Esophagus muscularis mucosa (tissue), 4 donors: Measurements from ENCODE around the gene GSG1L. TPM values are rescaled to one million over a fixed set of nuclear protein-coding genes. Genes with fewer than 3 reads are reported as not detected.

Source experiments
- DNase-seq: peaks from one replicate; pipeline ENCODE4 v3.0.0-alpha.2; 2017; ENCODE audit errors: extremely low spot score
- H3K27ac ChIP-seq, 4 donors: fragments of 200-600 bp; sonication (generic); replicated peaks in 1 of 4; 1 replicate in 3 of 4; 2 replicates in 1 of 4; pipeline ENCODE4 v1.5.1; 2016 to 2019; ENCODE audit warnings: mild to moderate bottlenecking in 1 of 4
- H3K27me3 ChIP-seq, 4 donors: fragments of 200-600 bp; sonication (generic); one replicate each; pipeline versions ENCODE4 v1.5.1 to v1.6.0; 2016 to 2019
- H3K36me3 ChIP-seq, 4 donors: fragments of 200-600 bp; sonication (generic); one replicate each; pipeline ENCODE4 v1.5.1; 2016 to 2019
- H3K4me1 ChIP-seq, 4 donors: fragments of 200-600 bp; sonication (generic); one replicate each; pipeline ENCODE4 v1.5.1; 2016 to 2019
- H3K4me3 ChIP-seq, 4 donors: fragments of 200-600 bp; sonication (generic); 1 replicate in 2 of 4; 2 replicates in 2 of 4; pipeline ENCODE4 v1.5.1; 2016 to 2019; ENCODE audit warnings: mild to moderate bottlenecking in 4 of 4, moderate library complexity in 1 of 4
- H3K9me3 ChIP-seq, 4 donors: fragments of 200-600 bp; sonication (generic); 1 replicate in 3 of 4; 2 replicates in 1 of 4; pipeline ENCODE4 v1.5.1; 2016 to 2019
- CTCF ChIP-seq, 3 experiments: fragments of 200-600 bp in 2 of 3; fragments of 450-650 bp in 1 of 3; sonication (generic) in 2 of 3; IDR thresholded peaks; one replicate each; pipeline ENCODE4 v1.5.1; 2017 to 2019; ENCODE audit warnings: antibody characterized with exemption in 3 of 3, mild to moderate bottlenecking in 2 of 3, moderate library complexity in 1 of 3
- EP300 ChIP-seq: sonication (generic); formaldehyde crosslinking; IDR thresholded peaks from one replicate; pipeline ENCODE4 v1.6.1; 2017; ENCODE audit warnings: antibody characterized with exemption
- POLR2A ChIP-seq: fragments of 450-650 bp; IDR thresholded peaks from one replicate; pipeline ENCODE4 v1.6.1; 2017; ENCODE audit warnings: antibody characterized with exemption, moderate library complexity, mild to moderate bottlenecking, low read depth
- POLR2AphosphoS5 ChIP-seq, 2 donors: sonication (generic); formaldehyde crosslinking; IDR thresholded peaks; one replicate each; pipeline ENCODE4 v1.6.1; 2017; ENCODE audit warnings: antibody characterized with exemption in 2 of 2
- WGBS: methylation state at CpG from one replicate; pipeline ENCODE4 v1.1.5; 2018; 5-methylcytosine and 5-hydroxymethylcytosine counted together
- intact Hi-C: fragments of 100-400 bp; cut with DNase I; formaldehyde crosslinking; loops from one replicate; pipeline ENCODE4 v1.15.1; 2023
- total RNA-seq, 4 donors: library from RNA; depleted of rRNA; stranded (reverse); fragments of >200 nt; gene quantifications; one replicate each; pipeline versions ENCODE4 v1.1.0 to v1.2.1, GENCODE V29; 2016

GSG1L gene
- total RNA-seq, 4 donors from 2014 or later, result 0.19 to 0.83 TPM; not detected in 2

GRCh38 chr16:27823421-27823820, 240.1 kb downstream of the GSG1L start:
- Histone ChIP-seq H3K27me3 (peaks cover 0 to 41% (median 0%) of the 10 kb centered on the region in 4 donors), H3K4me1 (no peaks in the 10 kb centered on the region), H3K9me3 (no peaks in the 10 kb centered on the region), H3K36me3 (no peaks in the 10 kb centered on the region), H3K27ac (no peak overlapping the region), H3K4me3 (no peak overlapping the region)
- DNase-seq, result no peak
- TF ChIP-seq CTCF (IDR thresholded peaks at IDR 0.05) (no peak), EP300 (no peak), POLR2A (no peak), POLR2AphosphoS5 (IDR thresholded peaks at IDR 0.05) (no peak)
- intact Hi-C loops, result no loop called here
- WGBS, result 73% methylated on average over 7 of the region's 8 CpGs

GRCh38 chr16:27822996-27823395, 240.5 kb downstream of the GSG1L start:
- peaks cover 0 to 45% (median 0%) of the 10 kb centered on the region in 4 donors for H3K27me3 ChIP-seq
- no peak overlapping the region for H3K4me3 ChIP-seq
- H3K36me3 ChIP-seq, result no peaks in the 10 kb centered on the region
- 67% methylated on average over 11 of the region's 11 CpGs for WGBS
- H3K9me3 ChIP-seq, result no peaks in the 10 kb centered on the region
- no peaks in the 10 kb centered on the region for H3K4me1 ChIP-seq
- no peak for TF ChIP-seq EP300
- intact Hi-C loops, result no loop called here
- H3K27ac ChIP-seq, result no peak overlapping the region
- no peak for DNase-seq

- Histone ChIP-seq H3K27ac (no peak overlapping the region), H3K4me1 (no peaks in the 10 kb centered on the region), H3K9me3 (no peaks in the 10 kb centered on the region), H3K36me3 (no peaks in the 10 kb centered on the region), H3K27me3 (peaks cover 0 to 50% (median 0%) of the 10 kb centered on the region in 4 donors), H3K4me3 (no peak overlapping the region)
- TF ChIP-seq POLR2AphosphoS5 (IDR thresholded peaks at IDR 0.05) (no peak), EP300 (no peak), POLR2A (no peak), CTCF (IDR thresholded peaks at IDR 0.05) (no peak)
- no peak for DNase-seq
- 77% methylated on average over 7 of the region's 7 CpGs for WGBS
- intact Hi-C loops, result no loop called here
Observed at GRCh38 chr16:27822529-27822928, 241.0 kb downstream of the GSG1L start.

GRCh38 chr16:27820646-27821345, 242.7 kb downstream of the GSG1L start:
- no peaks in the 10 kb centered on the region for H3K36me3 ChIP-seq
- no peaks in the 10 kb centered on the region for H3K9me3 ChIP-seq
- no peaks in the 10 kb centered on the region for H3K4me1 ChIP-seq
- TF ChIP-seq POLR2A (no peak), POLR2AphosphoS5 (IDR thresholded peaks at IDR 0.05) (no peak), CTCF (IDR thresholded peaks at IDR 0.05) (no peak), EP300 (no peak)
- peaks cover 0 to 62% (median 0%) of the 10 kb centered on the region in 4 donors for H3K27me3 ChIP-seq
- intact Hi-C loops, result no loop called here
- 82% methylated on average over 10 of the region's 10 CpGs for WGBS
- no peak for DNase-seq
- no peak overlapping the region for H3K4me3 ChIP-seq
- H3K27ac ChIP-seq, result no peak overlapping the region

- H3K27me3 ChIP-seq, result peaks cover 0 to 64% (median 0%) of the 10 kb centered on the region in 4 donors
- no peaks in the 10 kb centered on the region for H3K4me1 ChIP-seq
- 84% methylated on average over 20 of the region's 20 CpGs for WGBS
- DNase-seq, result no peak
- H3K36me3 ChIP-seq, result no peaks in the 10 kb centered on the region
- intact Hi-C loops, result no loop called here
- no peak for TF ChIP-seq EP300
- TF ChIP-seq POLR2A, result no peak
- no peak for TF ChIP-seq CTCF (IDR thresholded peaks at IDR 0.05)
- TF ChIP-seq POLR2AphosphoS5 (IDR thresholded peaks at IDR 0.05), result no peak
- no peak overlapping the region for H3K4me3 ChIP-seq
- no peaks in the 10 kb centered on the region for H3K9me3 ChIP-seq
- H3K27ac ChIP-seq, result no peak overlapping the region
Observed at GRCh38 chr16:27819881-27820610, 243.5 kb downstream of the GSG1L start.
